ENCODE measurements around the gene BTBD17. TPM values are rescaled to one million over a fixed set of nuclear protein-coding genes. Genes with fewer than 3 reads are reported as not detected.
A peak's percentile ranks its signal among the peaks of the same experiment; 100 is the strongest.

The BTBD17 gene
- total RNA-seq, 1 donor from 2014 or later = not detected

DNA sequence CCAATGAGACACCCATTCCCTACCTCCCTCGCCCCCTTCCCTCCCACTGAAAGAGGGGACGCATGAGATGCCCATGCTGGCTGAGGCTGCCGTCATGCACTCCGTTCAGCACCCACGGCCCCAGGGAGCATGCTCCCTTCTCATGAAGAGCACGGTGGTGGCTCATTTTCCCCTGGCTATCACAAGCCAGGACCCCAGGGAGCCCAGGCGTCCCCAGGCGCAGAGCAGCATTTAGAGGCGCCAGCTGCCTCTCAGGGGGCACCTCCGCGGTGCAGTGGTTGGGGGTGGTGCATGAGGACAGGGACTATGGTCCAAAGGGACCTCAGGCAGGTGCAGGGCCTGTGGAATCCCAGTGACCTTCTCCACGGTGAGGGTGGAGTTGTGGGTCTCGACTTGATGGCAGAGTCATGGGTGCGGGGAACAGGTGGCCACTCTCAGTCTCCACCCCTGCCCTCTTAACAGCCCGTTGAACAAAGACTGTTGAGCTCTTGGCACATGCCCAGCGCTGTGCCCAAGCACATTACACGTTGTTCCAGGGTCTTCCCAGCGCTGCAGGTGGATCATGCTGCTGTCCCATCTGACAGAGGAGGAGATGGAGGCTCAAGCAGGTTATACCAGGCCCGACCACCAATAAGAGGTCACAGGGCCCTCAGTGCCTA, 22.0 kb downstream of the BTBD17 start:
- DNase-seq = no peak
- intact Hi-C loops (cut with DNase I) = no loop called here
- peak in 1 of 2 donors; percentile 5 for ATAC-seq
- H3K9me3 ChIP-seq = no peaks in the 10 kb centered on the region
- H3K36me3 ChIP-seq = no peaks in the 10 kb centered on the region
- H3K4me1 ChIP-seq = no peaks in the 10 kb centered on the region
- TF ChIP-seq CTCF (IDR thresholded peaks at IDR 0.05) = no peak
- no peak overlapping the region for H3K27ac ChIP-seq
- peaks cover 21% of the 10 kb centered on the region for H3K27me3 ChIP-seq (ENCODE audit: low read depth)
- no peak overlapping the region for H3K4me3 ChIP-seq

DNA sequence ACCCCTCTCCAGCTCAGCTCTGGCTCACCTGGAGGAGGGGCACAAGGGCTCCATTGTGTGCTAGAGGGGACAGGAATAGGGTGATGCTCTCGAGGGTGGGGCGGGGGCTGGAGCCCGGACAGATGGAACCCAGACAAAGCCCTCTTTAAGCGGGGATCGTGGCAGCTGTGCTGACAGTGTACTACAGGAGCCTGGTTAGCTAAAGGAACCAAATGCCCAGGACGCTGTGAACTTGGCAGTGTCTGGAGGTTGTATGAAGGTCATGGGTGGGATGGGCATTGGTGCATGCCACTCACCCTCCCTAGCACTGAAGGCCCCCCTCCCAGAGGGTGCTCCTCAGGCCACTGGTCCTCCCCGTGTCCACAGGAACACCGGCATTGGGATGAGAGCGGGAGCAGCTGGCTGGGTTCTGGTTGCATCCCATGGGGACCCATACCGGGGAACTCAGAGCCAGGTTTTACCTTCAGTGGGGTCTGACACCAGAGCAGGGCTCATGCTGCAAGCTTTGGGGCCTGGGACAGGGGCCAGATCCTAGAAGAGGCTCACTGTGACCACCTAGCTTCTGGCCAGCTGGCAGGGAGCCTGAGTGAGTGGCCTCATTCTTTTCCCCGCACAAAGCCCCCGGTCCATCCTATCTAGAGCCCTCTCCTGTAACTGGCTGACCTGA, 23.7 kb downstream of the BTBD17 start:
- DNase-seq (no peak), ATAC-seq (no peak)
- intact Hi-C loops (cut with DNase I) = no loop called here
- Histone ChIP-seq H3K4me1 (no peaks in the 10 kb centered on the region), H3K9me3 (no peaks in the 10 kb centered on the region), H3K27ac (no peak overlapping the region), H3K4me3 (no peak overlapping the region), H3K27me3 (ENCODE audit: low read depth) (peaks cover 17% of the 10 kb centered on the region), H3K36me3 (no peaks in the 10 kb centered on the region)
- TF ChIP-seq CTCF (IDR thresholded peaks at IDR 0.05) = no peak

DNA sequence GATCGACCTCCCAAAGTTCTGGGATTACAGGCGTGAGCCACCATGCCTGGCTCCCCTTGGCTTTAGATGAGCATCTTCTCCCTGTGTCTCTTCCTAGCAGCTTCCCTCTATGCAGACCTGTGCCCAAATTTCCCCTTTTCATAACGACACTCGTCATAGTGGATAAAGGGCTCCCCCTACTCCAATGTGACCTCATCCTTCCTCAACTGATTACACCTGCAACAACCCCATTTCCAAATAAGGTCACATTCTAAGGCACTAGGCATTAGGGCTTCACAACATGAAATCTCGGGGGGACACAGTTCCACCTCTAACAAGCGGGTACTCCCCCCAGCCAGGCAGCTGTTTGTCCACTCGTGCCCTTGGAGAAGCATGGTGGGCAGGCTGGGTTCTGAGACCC, 25.4 kb downstream of the BTBD17 start:
- intact Hi-C loops (cut with DNase I) = no loop called here
- DNase-seq = no peak

DNA sequence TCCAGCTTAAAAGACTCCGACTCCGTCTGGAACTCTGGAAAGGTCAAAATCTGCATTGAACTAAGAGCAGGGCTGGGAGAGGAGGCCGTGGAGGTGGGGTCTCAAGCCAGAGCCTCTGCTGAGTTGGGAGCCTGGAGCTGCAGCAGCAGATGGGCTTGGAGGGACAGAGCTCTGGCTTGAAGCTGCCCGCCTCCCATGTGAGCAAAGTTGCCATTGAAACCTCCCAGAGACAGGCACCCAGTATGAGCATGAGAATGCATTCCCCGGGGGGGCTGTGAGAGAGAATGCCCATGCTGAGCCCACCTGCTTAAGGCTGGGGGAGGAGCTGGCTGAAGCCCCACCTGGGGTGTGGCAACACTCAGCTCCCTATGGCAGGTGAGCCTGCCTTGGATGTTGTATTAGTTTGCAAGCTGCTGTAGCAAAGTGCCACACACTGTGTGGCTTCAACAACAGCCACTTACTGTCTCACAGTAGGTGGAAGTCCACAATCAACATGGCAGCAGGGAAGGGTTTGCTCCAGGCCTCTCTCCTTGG, 26.1 kb downstream of the BTBD17 start:
- ATAC-seq = no peak
- H3K4me1 ChIP-seq = no peaks in the 10 kb centered on the region

More for the DNA sequence above, 25.4 kb downstream of the BTBD17 start:
- H3K4me1 ChIP-seq = no peaks in the 10 kb centered on the region
- no peak overlapping the region for H3K27ac ChIP-seq
- H3K4me3 ChIP-seq = no peak overlapping the region
- H3K9me3 ChIP-seq = no peaks in the 10 kb centered on the region
- H3K27me3 ChIP-seq (ENCODE audit: low read depth) = peaks cover 11% of the 10 kb centered on the region
- no peaks in the 10 kb centered on the region for H3K36me3 ChIP-seq
- TF ChIP-seq CTCF (IDR thresholded peaks at IDR 0.05) = no peak
- ATAC-seq = no peak

More for the DNA sequence above, 26.1 kb downstream of the BTBD17 start:
- H3K4me3 ChIP-seq = no peak overlapping the region
- intact Hi-C loops (cut with DNase I) = no loop called here
- H3K27ac ChIP-seq = no peak overlapping the region
- TF ChIP-seq CTCF (IDR thresholded peaks at IDR 0.05) = no peak
- H3K27me3 ChIP-seq (ENCODE audit: low read depth) = peaks cover 6% of the 10 kb centered on the region
- no peak for DNase-seq
- H3K9me3 ChIP-seq = no peaks in the 10 kb centered on the region
- H3K36me3 ChIP-seq = no peaks in the 10 kb centered on the region
